IMR-90 (cell line): ENCODE results near the gene TOMM20. TPM values are rescaled to one million over a fixed set of nuclear protein-coding genes. Genes with fewer than 3 reads are reported as not detected.
"Not testable (repeated sequence)": the region's sequence is repeated elsewhere in the genome, so short reads cannot be mapped to it uniquely, and the experiment has no call there.

ENCODE experiments used
- ATAC-seq: fragments of 200-7000 bp; cut with Tn5 transposase; 2 replicates; pipeline ENCODE4 v1.9.1; 2020; ENCODE audit warnings: low read depth, mild to moderate bottlenecking, moderate library complexity
- BruUV-seq: library from RNA; stranded (reverse); fragments of 400-500 nt; replicated peaks from 2 replicates; lab custom pipeline; 2021; lab: Mats Ljungman, UMichigan
- CTCF ChIA-PET: fragments of 300-600 bp; formaldehyde crosslinking; extraction: SDS; loops from one replicate; lab custom pipeline; 2021; ENCODE audit warnings: antibody characterized with exemption; lab: Yijun Ruan, JAX
- POLR2A ChIA-PET: fragments of 300-600 bp; sonication (Branson Sonifier 250); formaldehyde crosslinking; loops from one replicate; lab custom pipeline; 2022; ENCODE audit warnings: antibody characterized with exemption; ENCODE audit not compliant: unreplicated experiment; lab: Charles Lee
- DNase-seq: peaks from one replicate; pipeline ENCODE4 v3.0.0; 2013
- H2AFZ ChIP-seq: replicated peaks from 2 replicates; pipeline ENCODE3; 2013; ENCODE audit warnings: low read length, mild to moderate bottlenecking; ENCODE audit not compliant: poor library complexity
- H2AK5ac ChIP-seq: 2 replicates; pipeline ENCODE4 v1.6.1; 2013; ENCODE audit warnings: low read depth, low read length, inconsistent platforms
- H2AK9ac ChIP-seq: replicated peaks from 2 replicates; pipeline ENCODE3; 2013; ENCODE audit warnings: mild to moderate bottlenecking, low read depth, low read length, moderate library complexity; ENCODE audit not compliant: poor library complexity
- H2BK120ac ChIP-seq: 2 replicates; pipeline ENCODE4 v1.6.1; 2013; ENCODE audit warnings: low read depth, low read length, inconsistent platforms
- H2BK15ac ChIP-seq: 3 replicates; pipeline ENCODE4 v1.6.1; 2013; ENCODE audit warnings: low read depth, low read length, inconsistent platforms
- H2BK20ac ChIP-seq: 2 replicates; pipeline ENCODE4 v1.6.1; 2013; ENCODE audit warnings: low read depth, mild to moderate bottlenecking, inconsistent platforms, low read length, moderate library complexity
- H2BK5ac ChIP-seq: 2 replicates; pipeline ENCODE4 v1.6.1; 2013; ENCODE audit warnings: mild to moderate bottlenecking, low read depth, low read length, inconsistent platforms; ENCODE audit not compliant: poor library complexity, severe bottlenecking
- H3K14ac ChIP-seq: replicated peaks from 2 replicates; pipeline ENCODE4 v1.6.1; 2013; ENCODE audit warnings: low read depth, low read length, inconsistent platforms
- H3K18ac ChIP-seq: 2 replicates; pipeline ENCODE4 v1.6.1; 2013; ENCODE audit warnings: low read depth, low read length, control low read depth
- H3K23ac ChIP-seq: 2 replicates; pipeline ENCODE4 v1.6.1; 2013; ENCODE audit warnings: low read depth, low read length, inconsistent platforms
- H3K27ac ChIP-seq: 2 replicates; pipeline ENCODE4 v1.5.1; 2013; ENCODE audit warnings: mild to moderate bottlenecking, control low read depth, low read length; ENCODE audit not compliant: insufficient read depth
- H3K27me3 ChIP-seq: 2 replicates; pipeline ENCODE4 v1.6.1; 2013; ENCODE audit warnings: low read length; ENCODE audit not compliant: control insufficient read depth, insufficient read depth
- H3K36me3 ChIP-seq: 2 replicates; pipeline ENCODE4 v1.6.1; 2013; ENCODE audit warnings: low read length, mixed read lengths; ENCODE audit not compliant: control insufficient read depth, insufficient read depth
- H3K4ac ChIP-seq: 2 replicates; pipeline ENCODE4 v1.6.1; 2013; ENCODE audit warnings: low read depth, low read length, inconsistent platforms
- H3K4me1 ChIP-seq: 2 replicates; pipeline ENCODE4 v1.6.1; 2013; ENCODE audit warnings: low read length, mixed read lengths; ENCODE audit not compliant: control insufficient read depth, insufficient read depth
- H3K4me2 ChIP-seq: 2 replicates; pipeline ENCODE4 v1.6.1; 2013; ENCODE audit warnings: low read depth, mild to moderate bottlenecking, control low read depth, low read length, moderate library complexity
- H3K4me3 ChIP-seq: 2 replicates; pipeline ENCODE4 v1.5.1; 2013; ENCODE audit warnings: low read depth, mild to moderate bottlenecking, control low read depth, low read length, moderate library complexity; ENCODE audit not compliant: insufficient read depth
- H3K56ac ChIP-seq: 2 replicates; pipeline ENCODE4 v1.6.1; 2013; ENCODE audit warnings: low read length, inconsistent platforms; ENCODE audit not compliant: insufficient read depth; ENCODE audit errors: extremely low read depth
- H3K79me1 ChIP-seq, 2 experiments: 2 replicates each; pipeline ENCODE4 v1.6.1; 2013; ENCODE audit warnings: low read length in 2 of 2, inconsistent platforms in 1 of 2, low read depth in 1 of 2
- H3K9ac ChIP-seq: 2 replicates; pipeline ENCODE4 v1.6.1; 2013; ENCODE audit warnings: low read depth, low read length, control low read depth
- H3K9me1 ChIP-seq: 2 replicates; pipeline ENCODE4 v1.6.1; 2013; ENCODE audit warnings: low read length, inconsistent platforms; ENCODE audit not compliant: insufficient read depth
- H3K9me3 ChIP-seq: 2 replicates; pipeline ENCODE4 v1.6.1; 2013; ENCODE audit warnings: low read length; ENCODE audit not compliant: control insufficient read depth, insufficient read depth
- H4K20me1 ChIP-seq: 2 replicates; pipeline ENCODE4 v1.6.1; 2013; ENCODE audit warnings: low read length, inconsistent platforms; ENCODE audit not compliant: insufficient read depth
- H4K5ac ChIP-seq: 2 replicates; pipeline ENCODE4 v1.6.1; 2013; ENCODE audit warnings: mild to moderate bottlenecking, low read depth, low read length, control low read depth
- H4K8ac ChIP-seq, 2 experiments: 2 replicates each; pipeline ENCODE4 v1.6.1; 2013; ENCODE audit warnings: low read depth in 2 of 2, low read length in 2 of 2, control low read depth in 1 of 2, inconsistent platforms in 1 of 2
- H4K91ac ChIP-seq: 2 replicates; pipeline ENCODE4 v1.6.1; 2013; ENCODE audit warnings: low read depth, low read length, inconsistent platforms; ENCODE audit not compliant: insufficient read depth
- BHLHE40 ChIP-seq: fragments of 150-350 bp; IDR thresholded peaks from 2 replicates; pipeline ENCODE4 v1.6.1; 2016; ENCODE audit warnings: mild to moderate bottlenecking, low read depth, low read length
- WGBS, 2 experiments: methylation state at CpG; one replicate each; pipeline versions ENCODE4 v1.1.5 to v1.1.7; 2013; ENCODE audit warnings: missing lambda C conversion rate in 2 of 2; ENCODE audit not compliant: insufficient read length in 1 of 2; ENCODE audit errors: extremely low coverage in 2 of 2; 5-methylcytosine and 5-hydroxymethylcytosine counted together
- dilution Hi-C: fragments of 300-500 bp; cut with HindIII; formaldehyde crosslinking; loops from one replicate; pipeline ENCODE4 v1.14.3; 2018; ENCODE audit warnings: low sequenced_read_pairs; ENCODE audit not compliant: unreplicated experiment
- in situ Hi-C: fragments of 300-500 bp; cut with MboI; formaldehyde crosslinking; loops from 3 replicates; pipeline ENCODE4 v1.14.3; 2019; ENCODE audit warnings: low sequenced_read_pairs, inconsistent platforms, mixed read lengths
- intact Hi-C: fragments of 100-400 bp; cut with micrococcal nuclease; formaldehyde crosslinking; loops from 2 replicates; pipeline ENCODE4 v1.10.0; 2022
- polyA plus RNA-seq, 3 experiments: library from polyadenylated mRNA; depleted of rRNA; stranded (reverse); fragments of >200 nt; gene quantifications; 2 replicates each; pipeline ENCODE4 v1.2.3, GENCODE V29; 2012; ENCODE audit warnings: low replicate concordance in 1 of 3
- total RNA-seq: library from RNA; depleted of rRNA; stranded (reverse); fragments of >200 nt; gene quantifications from 2 replicates; pipeline ENCODE4 v1.2.3, GENCODE V29; 2012

The TOMM20 gene
- total and polyA plus RNA-seq, 2 of the 4 experiments (the other 2 are of a cell fraction): 75.3 to 84.4 TPM

DNA sequence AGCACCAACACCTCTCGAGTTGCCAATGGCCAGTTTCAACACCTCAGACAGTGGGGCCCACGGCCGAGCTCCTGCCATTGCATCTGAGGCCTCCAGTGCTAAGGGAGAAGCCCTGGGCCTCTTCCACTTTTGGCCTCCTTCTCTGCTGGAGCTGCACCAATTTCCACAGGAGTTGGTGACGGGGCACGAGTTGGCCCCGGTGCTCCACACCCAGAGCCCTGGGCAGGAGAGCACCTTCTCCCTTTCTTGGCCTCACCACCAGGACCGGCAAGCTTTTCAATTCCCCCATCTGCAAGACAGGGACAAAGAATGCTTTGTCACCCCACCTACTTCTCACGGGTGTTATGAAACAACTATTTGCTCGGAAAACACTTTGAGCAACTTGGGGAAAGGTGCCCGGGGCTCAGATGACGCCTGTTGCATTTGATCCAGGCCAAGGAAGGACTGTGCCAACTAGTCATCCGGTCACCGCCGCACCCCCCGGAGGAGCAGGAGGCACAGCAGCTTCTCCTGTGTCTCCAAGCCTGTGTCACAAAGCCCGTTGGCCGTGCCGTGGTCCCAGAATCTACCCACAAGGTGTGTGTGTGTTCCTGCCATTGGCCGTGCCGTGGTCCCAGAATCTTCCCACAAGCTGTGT lies 55.2 kb downstream of the TOMM20 start (continued):
- TF ChIP-seq BHLHE40: no peak

DNA sequence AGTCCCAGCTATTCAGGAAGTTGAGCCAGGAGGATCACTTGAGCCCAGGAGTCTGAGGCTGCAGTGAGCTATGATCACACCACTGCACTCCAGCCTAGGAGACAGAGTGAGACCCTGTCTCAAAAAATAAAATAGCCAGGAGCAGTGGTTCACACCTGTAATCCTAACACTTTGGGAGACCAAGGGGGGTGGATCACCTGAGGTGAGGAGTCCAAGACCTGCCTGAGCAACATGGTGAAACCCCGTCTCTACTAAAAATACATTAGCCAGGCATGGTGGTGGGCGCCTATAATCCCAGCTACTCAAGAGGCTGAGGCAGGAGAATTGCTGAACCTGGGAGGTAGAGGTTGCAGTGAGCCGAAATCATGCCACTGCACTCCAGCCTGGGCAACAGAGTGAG lies 56.1 kb downstream of the TOMM20 start:
- H3K79me1 ChIP-seq, H3K4ac ChIP-seq, H4K91ac ChIP-seq, H2BK120ac ChIP-seq, H3K27ac ChIP-seq, DNase-seq, H3K4me3 ChIP-seq, H2AK5ac ChIP-seq, H4K20me1 ChIP-seq, H3K23ac ChIP-seq, H3K4me2 ChIP-seq, H4K8ac ChIP-seq, H2AK9ac ChIP-seq, H2BK5ac ChIP-seq, H3K9me3 ChIP-seq, ATAC-seq, dilution Hi-C loops, H3K27me3 ChIP-seq, POLR2A ChIA-PET, H3K9ac ChIP-seq, H4K5ac ChIP-seq, H3K18ac ChIP-seq, CTCF ChIA-PET, H2BK15ac ChIP-seq, intact Hi-C loops, H3K36me3 ChIP-seq, BruUV-seq, in situ Hi-C loops, H2AFZ ChIP-seq, H2BK20ac ChIP-seq, H3K56ac ChIP-seq, H3K14ac ChIP-seq: not testable (repeated sequence)
- WGBS, 2 experiments: no CpG with 5 or more reads among the region's 3 CpGs
- H3K9me1 ChIP-seq: peaks cover 46% of the 10 kb centered on the region
- H3K4me1 ChIP-seq: peaks cover 47% of the 10 kb centered on the region
